ELF-1 (cell line): ENCODE data around the gene MYOZ3.

Experiments used
- DNase-seq: peaks from one replicate; pipeline ENCODE4 v3.0.0-alpha.2; 2016; ENCODE audit warnings: low read depth, low spot score

Gene MYOZ3

GRCh38 chr5:150661086-150661485 lies at the start of gene MYOZ3:
Gene MYOZ3 (plus strand): TSS chr5:150661251. CDS start chr5:150662942, 1,691 bp downstream.
- DNase-seq: no peak

GRCh38 chr5:150612405-150612804 lies 48.6 kb upstream of the MYOZ3 start:
- no peak for DNase-seq

- DNase-seq: no peak
These were observed 48.0 kb upstream of the MYOZ3 start for GRCh38 chr5:150612905-150613670.

GRCh38 chr5:150613991-150614660 lies 46.9 kb upstream of the MYOZ3 start:
- no peak for DNase-seq

GRCh38 chr5:150614661-150615060 lies 46.4 kb upstream of the MYOZ3 start:
- no peak for DNase-seq

- no peak for DNase-seq
These were observed 45.8 kb upstream of the MYOZ3 start for GRCh38 chr5:150615141-150615699.

- no peak for DNase-seq
These were observed 45.0 kb upstream of the MYOZ3 start for GRCh38 chr5:150616024-150616470.

GRCh38 chr5:150616506-150616905 lies 44.5 kb upstream of the MYOZ3 start:
- no peak for DNase-seq

GRCh38 chr5:150618163-150618562 lies 42.9 kb upstream of the MYOZ3 start:
- DNase-seq: no peak

- no peak for DNase-seq
These were observed 42.3 kb upstream of the MYOZ3 start for GRCh38 chr5:150618588-150619281.

- no peak for DNase-seq
These were observed 41.5 kb upstream of the MYOZ3 start for GRCh38 chr5:150619359-150620230.

- no peak for DNase-seq
These were observed 39.8 kb upstream of the MYOZ3 start for GRCh38 chr5:150621301-150621700.

GRCh38 chr5:150622157-150622556 lies 38.9 kb upstream of the MYOZ3 start:
- DNase-seq: no peak

- DNase-seq: no peak
These were observed 37.7 kb upstream of the MYOZ3 start for GRCh38 chr5:150623152-150623877.

GRCh38 chr5:150623878-150624216 lies 37.2 kb upstream of the MYOZ3 start:
- no peak for DNase-seq

GRCh38 chr5:150624334-150625163 lies 36.5 kb upstream of the MYOZ3 start:
- no peak for DNase-seq

GRCh38 chr5:150625164-150625535 lies 35.9 kb upstream of the MYOZ3 start:
- no peak for DNase-seq

- DNase-seq: no peak
These were observed 35.0 kb upstream of the MYOZ3 start for GRCh38 chr5:150625831-150626746.

GRCh38 chr5:150626853-150627276 lies 34.2 kb upstream of the MYOZ3 start:
- no peak for DNase-seq
